Muscle layer of colon (tissue), 2 donors: Measurements from ENCODE around the gene EPB41L4B.
"Not testable (repeated sequence)": the region's sequence is repeated elsewhere in the genome, so short reads cannot be mapped to it uniquely, and the experiment has no call there.

Experiments
- H3K27ac ChIP-seq: one replicate; pipeline ENCODE4 v1.7.0; 2013; ENCODE audit warnings: low read depth, mild to moderate bottlenecking, low read length, moderate library complexity
- H3K27me3 ChIP-seq, 2 donors: one replicate each; pipeline ENCODE4 v1.7.0; 2013; ENCODE audit warnings: low read length in 2 of 2, mild to moderate bottlenecking in 2 of 2; ENCODE audit not compliant: insufficient read depth in 2 of 2, control insufficient read depth in 1 of 2
- H3K36me3 ChIP-seq: one replicate; pipeline ENCODE4 v1.7.0; 2013; ENCODE audit warnings: mild to moderate bottlenecking, low read length; ENCODE audit not compliant: insufficient read depth
- H3K4me1 ChIP-seq: one replicate; pipeline ENCODE4 v1.7.0; 2013; ENCODE audit warnings: mild to moderate bottlenecking, low read length; ENCODE audit not compliant: insufficient read depth
- H3K4me3 ChIP-seq, 2 donors: one replicate each; pipeline ENCODE4 v1.7.0; 2013; ENCODE audit warnings: low read length in 2 of 2, low read depth in 1 of 2, mild to moderate bottlenecking in 1 of 2, moderate library complexity in 1 of 2
- H3K9ac ChIP-seq: one replicate; pipeline ENCODE4 v1.7.0; 2013; ENCODE audit warnings: low read length
- H3K9me3 ChIP-seq: one replicate; pipeline ENCODE4 v1.7.0; 2013; ENCODE audit warnings: mild to moderate bottlenecking, low read length
- donor health status: abdominal sarcoma.
- donor health status: Adenocarcinoma of cecum.

Gene EPB41L4B

GRCh38 chr9:109320742-109321448, at the start of gene EPB41L4B:
TSS of gene EPB41L4B (minus strand) at chr9:109321059. CDS start at chr9:109320446, 613 bp downstream.
- Histone ChIP-seq H3K27ac (no peak within 1 kb of the TSS), H3K9ac (no peak within 1 kb of the TSS), H3K36me3 (no peaks in the 10 kb centered on the region), H3K4me3 (peak within 1 kb of the TSS; percentile 32 to 38), H3K27me3 (peaks cover 4 to 15% of the 10 kb centered on the region in 2 donors), H3K9me3 (no peaks in the 10 kb centered on the region), H3K4me1 (peaks cover 8% of the 10 kb centered on the region)

GRCh38 chr9:109369285-109369684, 48.4 kb upstream of the EPB41L4B start:
- Histone ChIP-seq H3K27me3 (no peaks in the 10 kb centered on the region), H3K36me3 (no peaks in the 10 kb centered on the region), H3K27ac (no peak overlapping the region), H3K9ac (no peak overlapping the region), H3K4me1 (no peaks in the 10 kb centered on the region), H3K9me3 (peaks cover 4% of the 10 kb centered on the region), H3K4me3 (no peak overlapping the region)

DNA sequence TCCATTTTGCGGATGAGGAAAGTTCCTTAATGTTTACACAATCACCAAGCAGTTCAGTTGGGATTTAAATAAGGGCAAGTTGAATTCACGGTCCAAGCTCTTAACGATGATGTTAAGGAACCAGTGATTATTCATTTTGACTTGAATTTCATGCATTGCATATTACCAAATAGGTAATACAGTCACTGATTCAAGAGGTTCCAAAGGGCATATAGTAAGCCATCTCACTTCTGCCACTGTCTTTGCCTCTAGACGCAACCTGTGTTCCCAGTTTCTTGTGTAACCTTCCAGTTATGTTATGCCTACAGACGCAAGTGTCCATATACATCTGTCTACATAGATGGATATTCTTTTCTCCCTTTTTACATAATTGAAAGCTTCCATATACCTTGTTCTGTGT, 39.9 kb upstream of the EPB41L4B start:
- no peak overlapping the region for H3K27ac ChIP-seq
- H3K9ac ChIP-seq = no peak overlapping the region
- H3K27me3 ChIP-seq = no peaks in the 10 kb centered on the region
- no peak overlapping the region for H3K4me3 ChIP-seq
- no peaks in the 10 kb centered on the region for H3K36me3 ChIP-seq
- H3K9me3 ChIP-seq = no peaks in the 10 kb centered on the region
- H3K4me1 ChIP-seq = no peaks in the 10 kb centered on the region

DNA sequence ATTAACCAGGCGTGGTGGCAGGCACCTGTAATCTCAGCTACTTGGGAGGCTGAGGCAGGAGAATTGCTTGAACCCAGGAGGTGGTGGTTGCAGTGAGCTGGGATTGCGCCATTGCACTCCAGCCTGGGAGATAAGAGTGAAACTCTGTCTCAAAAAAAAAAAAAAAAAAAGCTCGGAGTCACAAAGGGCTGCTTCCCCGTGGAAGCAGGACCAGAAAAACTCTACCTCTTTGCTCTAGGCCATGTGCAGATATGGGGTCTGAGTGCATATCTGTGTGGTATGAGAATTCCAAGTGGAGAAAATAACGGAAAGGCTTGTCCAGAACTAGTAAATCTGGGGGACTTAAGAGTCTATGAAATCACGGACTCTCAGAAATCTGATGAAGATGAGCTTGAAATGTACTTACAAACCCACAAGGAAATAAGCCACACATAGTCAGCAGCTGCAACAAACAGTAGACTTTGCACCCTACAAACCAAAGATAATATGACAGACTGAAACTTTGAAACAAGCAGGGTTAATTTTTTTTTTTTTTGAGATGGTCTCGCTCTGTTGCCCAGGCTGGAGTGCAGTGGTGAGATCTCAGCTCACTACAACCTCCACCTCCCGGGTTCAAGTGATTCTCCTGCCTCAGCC, 38.2 kb upstream of the EPB41L4B start:
- not testable (repeated sequence) for H3K4me1 ChIP-seq, H3K27me3 ChIP-seq, H3K9me3 ChIP-seq, H3K4me3 ChIP-seq, H3K9ac ChIP-seq, H3K27ac ChIP-seq, H3K36me3 ChIP-seq

DNA sequence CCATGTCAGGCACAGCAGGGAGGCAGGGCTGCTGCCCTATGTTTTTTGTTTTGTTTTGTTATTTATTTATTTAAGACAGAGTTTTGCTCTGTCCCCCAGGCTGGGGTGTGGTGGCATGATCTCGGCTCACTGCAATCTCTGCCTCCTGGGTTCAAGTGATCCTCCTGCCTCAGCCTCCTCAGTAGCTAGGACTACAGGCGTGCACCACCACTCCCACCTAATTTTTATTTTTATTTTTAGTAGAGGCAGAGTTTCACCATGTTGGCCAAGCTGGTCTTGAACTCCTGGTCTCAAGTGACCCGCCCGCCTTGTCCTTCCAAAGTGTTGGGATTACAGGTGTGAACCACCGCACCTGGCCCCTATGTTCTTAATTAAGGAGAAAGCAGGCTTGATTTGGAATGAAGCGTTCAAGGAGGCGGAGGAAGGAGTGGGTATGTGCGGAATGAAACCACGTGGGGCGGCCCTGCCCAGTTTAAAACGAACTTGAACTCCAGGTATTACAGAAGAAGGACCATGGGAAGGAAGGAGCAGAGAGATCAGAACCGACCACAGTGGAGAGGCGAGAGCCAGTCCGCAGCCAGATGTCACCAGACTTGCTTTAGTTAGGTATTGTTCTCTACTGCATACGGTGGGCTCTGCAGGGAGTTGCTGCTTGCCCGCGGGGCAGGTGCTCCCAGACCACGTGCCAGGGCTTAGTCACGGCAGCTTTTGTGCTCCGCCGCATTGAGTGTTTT, 34.9 kb upstream of the EPB41L4B start:
- no peaks in the 10 kb centered on the region for H3K4me1 ChIP-seq
- H3K4me3 ChIP-seq = no peak overlapping the region
- no peak overlapping the region for H3K27ac ChIP-seq
- no peaks in the 10 kb centered on the region for H3K9me3 ChIP-seq
- H3K27me3 ChIP-seq = no peaks in the 10 kb centered on the region
- no peak overlapping the region for H3K9ac ChIP-seq
- no peaks in the 10 kb centered on the region for H3K36me3 ChIP-seq

- Histone ChIP-seq H3K27ac (no peak overlapping the region), H3K36me3 (no peaks in the 10 kb centered on the region), H3K9me3 (no peaks in the 10 kb centered on the region), H3K4me3 (no peak overlapping the region), H3K27me3 (no peaks in the 10 kb centered on the region), H3K9ac (no peak overlapping the region), H3K4me1 (no peaks in the 10 kb centered on the region)
Measured at GRCh38 chr9:109354190-109354589, 33.3 kb upstream of the EPB41L4B start.

- no peak overlapping the region for H3K9ac ChIP-seq
- H3K9me3 ChIP-seq = no peaks in the 10 kb centered on the region
- H3K4me3 ChIP-seq = no peak overlapping the region
- H3K4me1 ChIP-seq = no peaks in the 10 kb centered on the region
- no peaks in the 10 kb centered on the region for H3K36me3 ChIP-seq
- no peaks in the 10 kb centered on the region for H3K27me3 ChIP-seq
- no peak overlapping the region for H3K27ac ChIP-seq
Measured at GRCh38 chr9:109351032-109351431, 30.2 kb upstream of the EPB41L4B start.

DNA sequence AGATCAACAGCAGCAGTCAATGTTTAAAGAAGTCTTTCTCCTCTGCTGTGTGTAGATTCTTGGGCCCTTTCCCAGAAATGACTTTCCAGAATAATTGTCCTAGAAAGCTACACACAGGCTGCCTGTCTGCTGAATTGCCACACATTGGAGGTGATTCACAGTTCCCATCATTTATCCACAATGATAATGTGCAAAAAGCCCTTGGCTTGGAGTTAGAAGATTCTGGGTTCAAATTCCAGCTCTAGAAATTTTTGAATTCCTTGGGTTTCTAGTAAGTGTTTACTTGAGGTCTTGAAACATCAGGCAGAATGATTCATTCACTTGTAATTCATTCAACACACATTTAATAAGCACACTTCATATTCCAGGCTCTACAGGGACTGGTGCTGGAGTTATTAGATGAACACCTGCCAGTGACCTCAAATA, 28.6 kb upstream of the EPB41L4B start:
- no peak overlapping the region for H3K27ac ChIP-seq
- H3K27me3 ChIP-seq = peaks cover 0 to 3% of the 10 kb centered on the region in 2 donors
- no peaks in the 10 kb centered on the region for H3K4me1 ChIP-seq
- H3K9me3 ChIP-seq = no peaks in the 10 kb centered on the region
- no peak overlapping the region for H3K9ac ChIP-seq
- H3K36me3 ChIP-seq = no peaks in the 10 kb centered on the region
- H3K4me3 ChIP-seq = no peak overlapping the region

DNA sequence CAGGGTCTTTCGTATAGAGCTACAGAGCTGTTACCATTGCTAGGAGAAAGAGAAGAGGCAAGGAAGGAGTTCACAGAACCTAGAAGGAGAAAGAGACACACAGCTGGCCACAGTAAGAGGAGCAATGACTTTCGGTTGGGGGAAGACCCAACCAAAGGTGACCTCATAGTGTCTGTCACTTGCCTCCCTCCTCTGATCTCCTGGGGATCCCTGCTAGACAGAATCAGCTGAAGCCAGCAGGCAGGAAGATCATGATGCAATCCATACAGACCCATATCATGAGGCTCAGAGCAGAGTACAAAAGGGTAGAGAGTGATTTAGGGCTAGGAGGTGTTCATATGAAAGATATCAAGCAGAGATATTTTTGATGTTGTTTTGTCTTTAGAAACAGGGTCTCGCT, 26.0 kb upstream of the EPB41L4B start:
- Histone ChIP-seq H3K9ac (no peak overlapping the region), H3K4me3 (no peak overlapping the region), H3K27ac (no peak overlapping the region), H3K9me3 (no peaks in the 10 kb centered on the region), H3K27me3 (peaks cover 0 to 3% of the 10 kb centered on the region in 2 donors), H3K4me1 (no peaks in the 10 kb centered on the region), H3K36me3 (no peaks in the 10 kb centered on the region)

- peaks cover 0 to 3% of the 10 kb centered on the region in 2 donors for H3K27me3 ChIP-seq
- no peaks in the 10 kb centered on the region for H3K4me1 ChIP-seq
- H3K4me3 ChIP-seq = no peak overlapping the region
- H3K9me3 ChIP-seq = no peaks in the 10 kb centered on the region
- H3K27ac ChIP-seq = no peak overlapping the region
- H3K36me3 ChIP-seq = no peaks in the 10 kb centered on the region
- no peak overlapping the region for H3K9ac ChIP-seq
Measured at GRCh38 chr9:109344866-109345265, 24.0 kb upstream of the EPB41L4B start.

- Histone ChIP-seq H3K9me3 (no peaks in the 10 kb centered on the region), H3K36me3 (no peaks in the 10 kb centered on the region), H3K4me3 (no peak overlapping the region), H3K4me1 (no peaks in the 10 kb centered on the region), H3K9ac (no peak overlapping the region), H3K27me3 (peaks cover 0 to 3% of the 10 kb centered on the region in 2 donors), H3K27ac (no peak overlapping the region)
Measured at GRCh38 chr9:109342878-109343277, 22.0 kb upstream of the EPB41L4B start.
